Left ventricle myocardium inferior (tissue), 1 donor: Measurements from ENCODE around the gene ZBTB40. TPM values are rescaled to one million over a fixed set of nuclear protein-coding genes. Genes with fewer than 3 reads are reported as not detected.

Experiments
- DNase-seq: peaks from one replicate; pipeline ENCODE4 v3.0.0-alpha.2; 2020
- H3K27ac ChIP-seq: fragments of 200-600 bp; replicated peaks from 2 replicates; pipeline ENCODE4 v1.8.0; 2021
- H3K27me3 ChIP-seq: fragments of 200-600 bp; 2 replicates; pipeline ENCODE4 v1.8.0; 2021; ENCODE audit warnings: low read depth
- H3K36me3 ChIP-seq: fragments of 200-600 bp; 2 replicates; pipeline ENCODE4 v1.8.0; 2021
- H3K4me1 ChIP-seq: fragments of 200-600 bp; 2 replicates; pipeline ENCODE4 v1.8.0; 2021
- H3K4me3 ChIP-seq: fragments of 200-600 bp; 2 replicates; pipeline ENCODE4 v1.8.0; 2021; ENCODE audit warnings: mild to moderate bottlenecking, moderate library complexity
- H3K9me3 ChIP-seq: fragments of 200-600 bp; replicated peaks from 2 replicates; pipeline ENCODE4 v1.8.0; 2021
- CTCF ChIP-seq: fragments of 200-600 bp; IDR thresholded peaks from 2 replicates; pipeline ENCODE4 v1.8.0; 2021; ENCODE audit warnings: antibody characterized with exemption, mild to moderate bottlenecking, borderline replicate concordance
- intact Hi-C: fragments of 100-400 bp; cut with micrococcal nuclease; formaldehyde crosslinking; loops from one replicate; pipeline ENCODE4 v1.11.0; 2022
- total RNA-seq: library from RNA; stranded (reverse); fragmentation: NEBNext Ultra II Directional; extraction: Animal tissue kit (Norgen Biotek cat#: 25700); gene quantifications from one replicate; pipeline ENCODE4 v1.2.1, GENCODE V29; 2021
- donor health status: DM: no; HTN: yes; CAD: no; lungs with severe emphysema.

The ZBTB40 gene
- total RNA-seq, 1 donor from 2014 or later = 17.9 TPM

GRCh38 chr1:22553104-22553880 lies 101.6 kb downstream of the ZBTB40 start:
- H3K27me3 ChIP-seq = peaks cover 99% of the 10 kb centered on the region
- no peak overlapping the region for H3K4me3 ChIP-seq
- TF ChIP-seq CTCF = no peak
- DNase-seq = no peak
- H3K36me3 ChIP-seq = no peaks in the 10 kb centered on the region
- H3K27ac ChIP-seq = no peak overlapping the region
- H3K9me3 ChIP-seq = no peaks in the 10 kb centered on the region
- intact Hi-C loops = no loop called here
- H3K4me1 ChIP-seq = no peaks in the 10 kb centered on the region

- no peak for TF ChIP-seq CTCF
- no peak for DNase-seq
- no peak overlapping the region for H3K27ac ChIP-seq
- peaks cover 99% of the 10 kb centered on the region for H3K27me3 ChIP-seq
- H3K9me3 ChIP-seq = no peaks in the 10 kb centered on the region
- intact Hi-C loops = no loop called here
- H3K4me3 ChIP-seq = no peak overlapping the region
- H3K36me3 ChIP-seq = no peaks in the 10 kb centered on the region
- H3K4me1 ChIP-seq = no peaks in the 10 kb centered on the region
Observed at GRCh38 chr1:22553991-22554522, 102.4 kb downstream of the ZBTB40 start.

GRCh38 chr1:22555371-22555656 lies 103.7 kb downstream of the ZBTB40 start:
- no peaks in the 10 kb centered on the region for H3K9me3 ChIP-seq
- H3K4me3 ChIP-seq = no peak overlapping the region
- no peak for TF ChIP-seq CTCF
- H3K36me3 ChIP-seq = no peaks in the 10 kb centered on the region
- H3K27ac ChIP-seq = no peak overlapping the region
- intact Hi-C loops = no loop called here
- no peak for DNase-seq
- H3K27me3 ChIP-seq = peaks cover 99% of the 10 kb centered on the region
- H3K4me1 ChIP-seq = no peaks in the 10 kb centered on the region

- H3K27me3 ChIP-seq = peaks cover 99% of the 10 kb centered on the region
- DNase-seq = no peak
- H3K9me3 ChIP-seq = no peaks in the 10 kb centered on the region
- no peaks in the 10 kb centered on the region for H3K4me1 ChIP-seq
- no peaks in the 10 kb centered on the region for H3K36me3 ChIP-seq
- H3K27ac ChIP-seq = no peak overlapping the region
- intact Hi-C loops = no loop called here
- TF ChIP-seq CTCF = no peak
- H3K4me3 ChIP-seq = no peak overlapping the region
Observed at GRCh38 chr1:22556391-22557104, 104.9 kb downstream of the ZBTB40 start.

- Histone ChIP-seq H3K9me3 (no peaks in the 10 kb centered on the region), H3K36me3 (no peaks in the 10 kb centered on the region), H3K27me3 (peaks cover 99% of the 10 kb centered on the region), H3K4me1 (no peaks in the 10 kb centered on the region), H3K4me3 (no peak overlapping the region), H3K27ac (no peak overlapping the region)
- no peak for DNase-seq
- intact Hi-C loops = no loop called here
- no peak for TF ChIP-seq CTCF
Observed at GRCh38 chr1:22557341-22557950, 105.8 kb downstream of the ZBTB40 start.
